HFFc6 (cell line): ENCODE measurements around the gene DTNBP1. TPM values are rescaled to one million over a fixed set of nuclear protein-coding genes. Genes with fewer than 3 reads are reported as not detected.

ENCODE experiments used
- DNase-seq: peaks from one replicate; pipeline ENCODE4 v3.0.0-alpha.2; 2018
- H3K27ac Mint-ChIP-seq: 2 replicates; pipeline ENCODE4 v1.8.0; 2020; ENCODE audit warnings: mild to moderate bottlenecking, mixed read lengths
- H3K27me3 Mint-ChIP-seq: 2 replicates; pipeline ENCODE4 v1.8.0; 2021; ENCODE audit warnings: mild to moderate bottlenecking, moderate library complexity, mixed read lengths; ENCODE audit not compliant: insufficient read depth
- H3K36me3 Mint-ChIP-seq: 2 replicates; pipeline ENCODE4 v1.8.0; 2021; ENCODE audit warnings: low read depth, mixed read lengths
- H3K4me1 Mint-ChIP-seq: 2 replicates; pipeline ENCODE4 v1.8.0; 2020; ENCODE audit warnings: low read depth, mixed read lengths
- H3K4me3 Mint-ChIP-seq: 2 replicates; pipeline ENCODE4 v1.8.0; 2020; ENCODE audit warnings: mild to moderate bottlenecking, moderate library complexity, mixed read lengths
- H3K9me3 Mint-ChIP-seq: 2 replicates; pipeline ENCODE4 v1.8.0; 2020; ENCODE audit warnings: mild to moderate bottlenecking, mixed read lengths
- CTCF ChIP-seq: fragments of 200-600 bp; sonication (generic); IDR thresholded peaks from 2 replicates; pipeline ENCODE4 v1.5.0; 2021; ENCODE audit warnings: antibody characterized with exemption, mild to moderate bottlenecking
- total RNA-seq, 6 experiments: library from RNA; stranded (reverse); fragmentation: NEBNext Ultra II Directional; extraction: Animal tissue kit (Norgen Biotek cat#: 25700); gene quantifications; 2 replicates in 1 of 6; 3 replicates in 5 of 6; pipeline ENCODE4 v1.2.3, GENCODE V29; 2021

Gene DTNBP1
- total RNA-seq, 6 experiments from 2014 or later = 10.4 to 15.3 (median 13.9) TPM

DNA sequence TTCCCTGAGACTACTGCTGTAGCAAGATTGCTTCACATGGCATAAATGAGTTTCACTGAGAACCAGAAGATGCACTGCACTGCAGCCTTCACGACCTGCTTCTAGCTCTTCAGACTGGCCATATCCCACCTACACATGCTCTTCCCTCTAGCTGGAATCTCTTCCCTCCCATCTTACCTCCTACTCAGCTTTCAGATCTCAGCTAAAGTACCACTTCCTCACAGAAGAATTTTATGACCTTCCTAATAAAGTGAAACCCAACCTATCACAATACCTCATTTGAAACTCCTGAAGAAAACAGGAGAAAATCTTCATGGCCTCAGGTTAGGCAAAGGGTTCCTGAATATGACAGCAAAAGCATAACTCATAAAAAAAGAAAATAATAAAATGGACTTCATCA is 99.9 kb downstream of the DTNBP1 start:
- no peak for DNase-seq
- no peak overlapping the region for H3K4me3 Mint-ChIP-seq
- H3K27ac Mint-ChIP-seq = no peak overlapping the region
- H3K4me1 Mint-ChIP-seq = no peaks in the 10 kb centered on the region
- no peaks in the 10 kb centered on the region for H3K27me3 Mint-ChIP-seq
- H3K36me3 Mint-ChIP-seq = no peaks in the 10 kb centered on the region
- no peak for TF ChIP-seq CTCF
- H3K9me3 Mint-ChIP-seq = no peaks in the 10 kb centered on the region

DNA sequence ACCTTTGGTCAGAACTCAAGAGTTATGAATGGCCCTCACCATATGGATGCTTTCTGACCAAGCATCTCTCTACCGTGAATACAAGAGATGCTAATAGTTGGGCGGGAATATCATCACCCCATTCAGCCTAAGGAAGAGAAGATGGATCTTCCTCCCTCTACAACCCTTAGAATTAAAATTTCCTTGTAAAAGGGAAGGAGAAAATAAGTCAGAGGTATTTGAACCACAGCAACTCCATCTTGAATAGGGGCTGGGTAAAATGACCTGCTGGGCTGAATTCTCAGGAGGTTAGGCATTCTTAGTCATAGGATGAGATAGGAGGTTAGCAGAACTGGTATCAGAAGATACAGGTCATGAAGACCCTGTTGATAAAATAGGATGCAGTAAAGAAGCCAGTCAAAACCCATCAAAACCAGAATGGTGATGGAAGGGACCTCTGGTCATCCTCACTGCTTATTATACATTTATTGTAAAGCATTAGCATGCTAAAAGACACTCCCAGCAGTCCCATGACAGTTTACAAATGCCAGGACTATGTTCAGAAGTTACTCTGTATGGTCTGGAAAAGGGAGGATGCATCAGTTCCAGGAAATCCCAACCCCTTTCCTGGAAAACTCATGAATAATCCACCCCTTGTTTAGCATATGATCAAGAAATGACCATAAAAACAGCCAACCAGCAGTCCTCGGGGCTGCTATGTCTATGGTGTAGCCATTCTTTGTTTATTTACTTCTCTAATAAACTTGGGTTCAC is 101.2 kb downstream of the DTNBP1 start:
- H3K9me3 Mint-ChIP-seq = no peaks in the 10 kb centered on the region
- no peak for TF ChIP-seq CTCF
- H3K4me3 Mint-ChIP-seq = no peak overlapping the region
- no peak for DNase-seq
- H3K27me3 Mint-ChIP-seq = peaks cover 1% of the 10 kb centered on the region; the same call in 1 of the 2 replicates
- H3K4me1 Mint-ChIP-seq = no peaks in the 10 kb centered on the region
- no peak overlapping the region for H3K27ac Mint-ChIP-seq
- H3K36me3 Mint-ChIP-seq = no peaks in the 10 kb centered on the region

- Mint-ChIP-seq H3K27me3 (peaks cover 2% of the 10 kb centered on the region; the same call in 1 of the 2 replicates), H3K9me3 (no peaks in the 10 kb centered on the region), H3K36me3 (no peaks in the 10 kb centered on the region), H3K4me3 (no peak overlapping the region), H3K27ac (no peak overlapping the region), H3K4me1 (no peaks in the 10 kb centered on the region)
- no peak for TF ChIP-seq CTCF
- DNase-seq = no peak
Measured at GRCh38 chr6:15560713-15561112, 102.1 kb downstream of the DTNBP1 start.

DNA sequence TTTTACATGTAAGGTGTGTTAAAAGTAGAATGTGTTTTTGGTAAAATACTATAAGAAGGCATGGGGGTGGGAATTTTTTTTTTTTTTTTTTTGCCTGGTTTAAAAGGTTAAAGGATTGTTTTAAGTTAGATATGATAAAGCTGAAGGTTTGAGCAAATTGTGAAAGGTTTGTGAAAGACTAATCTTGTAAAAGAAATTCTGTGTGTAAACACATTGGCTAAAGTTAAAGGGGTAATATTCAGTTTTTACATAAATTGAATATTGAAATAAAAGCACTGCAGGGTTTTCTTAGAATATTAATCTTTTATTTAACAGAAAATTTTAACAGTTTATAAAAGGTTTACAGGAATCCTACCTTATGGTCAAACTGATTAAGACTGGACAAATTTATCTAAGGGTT is 105.7 kb downstream of the DTNBP1 start:
- TF ChIP-seq CTCF = no peak
- no peak overlapping the region for H3K4me3 Mint-ChIP-seq
- no peaks in the 10 kb centered on the region for H3K36me3 Mint-ChIP-seq
- H3K9me3 Mint-ChIP-seq = no peaks in the 10 kb centered on the region
- peaks cover 2% of the 10 kb centered on the region; the same call in 1 of the 2 replicates for H3K27me3 Mint-ChIP-seq
- peaks cover 8% of the 10 kb centered on the region for H3K4me1 Mint-ChIP-seq
- no peak for DNase-seq
- no peak overlapping the region for H3K27ac Mint-ChIP-seq

- H3K4me1 Mint-ChIP-seq = peaks cover 10% of the 10 kb centered on the region
- TF ChIP-seq CTCF = no peak
- H3K27me3 Mint-ChIP-seq = peaks cover 2% of the 10 kb centered on the region; the same call in 1 of the 2 replicates
- H3K9me3 Mint-ChIP-seq = no peaks in the 10 kb centered on the region
- no peak for DNase-seq
- H3K36me3 Mint-ChIP-seq = no peaks in the 10 kb centered on the region
- no peak overlapping the region for H3K27ac Mint-ChIP-seq
- no peak overlapping the region for H3K4me3 Mint-ChIP-seq
Measured at GRCh38 chr6:15556711-15557110, 106.1 kb downstream of the DTNBP1 start.
